KMS-11 (cell line): ENCODE data around the gene RFT1.

Experiments
- H2AFZ ChIP-seq: fragments of 200-600 bp; sonication (generic); 2 replicates; pipeline ENCODE4 v1.6.1; 2016; ENCODE audit warnings: antibody characterized with exemption, mixed run types, low read depth
- H3K27ac ChIP-seq: fragments of 200-600 bp; sonication (generic); 2 replicates; pipeline ENCODE4 v1.6.1; 2016; ENCODE audit warnings: mild to moderate bottlenecking, mixed run types
- H3K27me3 ChIP-seq: fragments of 200-600 bp; sonication (generic); 2 replicates; pipeline ENCODE4 v1.6.1; 2017; ENCODE audit warnings: mild to moderate bottlenecking, low read depth, mixed run types, moderate library complexity; ENCODE audit not compliant: insufficient read depth
- H3K36me3 ChIP-seq: fragments of 200-600 bp; sonication (generic); 2 replicates; pipeline ENCODE4 v1.6.1; 2017; ENCODE audit warnings: mild to moderate bottlenecking, mixed run types; ENCODE audit not compliant: insufficient read depth
- H3K4me1 ChIP-seq: fragments of 200-600 bp; sonication (generic); 2 replicates; pipeline ENCODE4 v1.6.1; 2016; ENCODE audit warnings: mild to moderate bottlenecking, low read depth, mixed run types; ENCODE audit not compliant: poor library complexity, severe bottlenecking
- H3K4me2 ChIP-seq: fragments of 200-600 bp; sonication (generic); 2 replicates; pipeline ENCODE4 v1.7.0; 2016; ENCODE audit warnings: mild to moderate bottlenecking, mixed run types
- H3K4me3 ChIP-seq: fragments of 200-600 bp; sonication (generic); IDR thresholded peaks from 2 replicates; pipeline ENCODE4 v1.6.1; 2017; ENCODE audit warnings: low read depth, low read length, mixed read lengths; ENCODE audit not compliant: insufficient read depth
- H3K79me2 ChIP-seq: fragments of 200-600 bp; sonication (generic); 2 replicates; pipeline ENCODE4 v1.6.1; 2016; ENCODE audit warnings: low read depth, mixed run types; ENCODE audit not compliant: insufficient read depth
- H3K9ac ChIP-seq: fragments of 200-600 bp; sonication (generic); 2 replicates; pipeline ENCODE4 v1.6.1; 2016; ENCODE audit warnings: mild to moderate bottlenecking, mixed run types
- H4K20me1 ChIP-seq: fragments of 200-600 bp; sonication (generic); 2 replicates; pipeline ENCODE4 v1.6.1; 2016; ENCODE audit warnings: mild to moderate bottlenecking, mixed run types; ENCODE audit not compliant: insufficient read depth
- TF ChIP-seq, protein P1 (sequence below): fragments of 200-600 bp; sonication (generic); conservative IDR thresholded peaks from 2 replicates; pipeline ENCODE4 v1.6.1; 2017; ENCODE audit warnings: low read depth, mild to moderate bottlenecking, antibody characterized with exemption, low read length, moderate library complexity, mixed read lengths

Gene RFT1

DNA sequence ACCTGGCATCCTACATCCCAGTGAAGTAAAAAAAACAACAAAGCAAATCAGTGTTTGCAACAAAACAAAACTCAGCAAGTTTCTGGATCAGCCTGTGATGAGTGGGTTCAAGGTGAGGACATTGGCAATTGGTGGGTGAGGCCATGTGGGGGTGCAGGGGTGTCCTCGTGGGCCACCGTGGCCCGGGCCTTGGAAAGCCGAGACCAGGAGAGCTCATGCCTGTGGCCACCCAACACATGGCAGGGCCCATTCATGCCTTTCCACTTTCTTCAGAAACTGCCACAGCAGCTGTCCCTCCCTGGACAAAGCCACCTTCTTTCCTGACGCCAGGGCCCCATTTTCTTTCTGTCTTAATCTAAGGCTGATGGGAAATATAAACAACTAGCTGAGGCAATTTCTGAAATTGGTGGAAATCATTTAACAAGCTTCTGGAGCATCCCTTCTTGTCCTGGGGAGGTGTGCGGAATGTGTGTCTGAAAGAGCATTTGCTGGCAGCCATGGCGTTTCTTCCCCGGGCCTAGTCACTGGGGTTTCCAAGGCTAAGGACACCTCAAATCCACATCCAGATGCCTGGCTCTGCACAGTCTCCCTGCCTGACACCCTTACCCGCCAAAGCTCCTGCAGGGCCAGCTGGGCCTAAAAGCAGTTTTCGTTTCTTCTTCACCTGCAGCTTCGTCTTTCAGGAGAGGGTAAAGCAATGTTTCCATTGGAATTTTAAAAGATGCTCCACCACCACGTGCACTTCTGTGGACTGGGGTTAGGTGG is 50.3 kb downstream of the RFT1 start:
- Histone ChIP-seq H3K27ac (no peak overlapping the region), H2AFZ (no peak overlapping the region), H3K9ac (no peak overlapping the region), H3K4me2 (no peak overlapping the region), H4K20me1 (no peaks in the 10 kb centered on the region), H3K4me1 (no peaks in the 10 kb centered on the region), H3K79me2 (no peaks in the 10 kb centered on the region), H3K27me3 (no peaks in the 10 kb centered on the region), H3K4me3 (no peak overlapping the region), H3K36me3 (no peaks in the 10 kb centered on the region)
- TF ChIP-seq, protein P1, sequence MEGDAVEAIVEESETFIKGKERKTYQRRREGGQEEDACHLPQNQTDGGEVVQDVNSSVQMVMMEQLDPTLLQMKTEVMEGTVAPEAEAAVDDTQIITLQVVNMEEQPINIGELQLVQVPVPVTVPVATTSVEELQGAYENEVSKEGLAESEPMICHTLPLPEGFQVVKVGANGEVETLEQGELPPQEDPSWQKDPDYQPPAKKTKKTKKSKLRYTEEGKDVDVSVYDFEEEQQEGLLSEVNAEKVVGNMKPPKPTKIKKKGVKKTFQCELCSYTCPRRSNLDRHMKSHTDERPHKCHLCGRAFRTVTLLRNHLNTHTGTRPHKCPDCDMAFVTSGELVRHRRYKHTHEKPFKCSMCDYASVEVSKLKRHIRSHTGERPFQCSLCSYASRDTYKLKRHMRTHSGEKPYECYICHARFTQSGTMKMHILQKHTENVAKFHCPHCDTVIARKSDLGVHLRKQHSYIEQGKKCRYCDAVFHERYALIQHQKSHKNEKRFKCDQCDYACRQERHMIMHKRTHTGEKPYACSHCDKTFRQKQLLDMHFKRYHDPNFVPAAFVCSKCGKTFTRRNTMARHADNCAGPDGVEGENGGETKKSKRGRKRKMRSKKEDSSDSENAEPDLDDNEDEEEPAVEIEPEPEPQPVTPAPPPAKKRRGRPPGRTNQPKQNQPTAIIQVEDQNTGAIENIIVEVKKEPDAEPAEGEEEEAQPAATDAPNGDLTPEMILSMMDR: no peak

DNA sequence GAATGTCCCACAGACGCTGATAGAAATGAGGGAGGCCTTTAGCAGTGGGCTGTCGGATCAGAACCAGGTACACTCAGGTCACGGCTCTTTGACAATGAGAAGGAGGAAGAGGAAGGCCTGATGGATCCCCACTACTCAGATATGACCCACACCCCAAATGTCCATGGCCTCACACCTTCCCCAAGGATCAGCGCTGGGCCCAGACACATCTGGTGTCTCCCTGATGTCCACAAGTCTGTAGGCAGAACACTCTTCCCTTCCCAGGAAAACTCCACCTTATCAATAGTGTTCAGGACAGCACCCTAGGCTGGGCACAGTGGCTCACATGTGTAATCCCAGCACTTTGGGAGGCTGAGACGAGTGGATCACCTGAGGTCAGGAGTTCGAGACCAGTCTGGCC is 51.1 kb downstream of the RFT1 start:
- H3K36me3 ChIP-seq: no peaks in the 10 kb centered on the region
- H3K79me2 ChIP-seq: no peaks in the 10 kb centered on the region
- no peak overlapping the region for H2AFZ ChIP-seq
- H4K20me1 ChIP-seq: no peaks in the 10 kb centered on the region
- H3K27me3 ChIP-seq: no peaks in the 10 kb centered on the region
- no peak overlapping the region for H3K4me2 ChIP-seq
- TF ChIP-seq, protein P1: no peak
- no peak overlapping the region for H3K4me3 ChIP-seq
- no peak overlapping the region for H3K27ac ChIP-seq
- no peaks in the 10 kb centered on the region for H3K4me1 ChIP-seq
- no peak overlapping the region for H3K9ac ChIP-seq

DNA sequence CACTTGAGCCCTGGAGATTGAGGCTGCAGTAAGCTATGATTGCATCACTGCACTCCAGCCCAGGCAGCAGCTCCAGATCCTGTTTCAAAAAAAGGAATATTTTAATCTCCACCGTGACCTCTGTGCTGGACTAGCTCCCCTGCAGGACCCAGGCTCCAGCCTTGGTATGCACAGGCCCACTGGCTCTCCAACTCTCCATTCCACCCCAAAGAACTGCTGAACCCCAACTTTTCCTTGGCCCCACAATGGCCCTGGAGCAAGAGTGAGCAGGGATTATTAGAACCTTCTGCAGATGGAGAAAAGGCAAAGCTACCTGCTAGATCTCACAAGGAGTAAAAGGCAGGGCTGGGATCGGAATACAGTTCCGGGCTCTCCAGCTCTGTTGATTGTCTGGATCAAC is 51.6 kb downstream of the RFT1 start:
- H3K9ac ChIP-seq: no peak overlapping the region
- TF ChIP-seq, protein P1: no peak
- H3K4me2 ChIP-seq: no peak overlapping the region
- H3K4me1 ChIP-seq: no peaks in the 10 kb centered on the region
- no peak overlapping the region for H2AFZ ChIP-seq
- no peaks in the 10 kb centered on the region for H3K36me3 ChIP-seq
- H3K4me3 ChIP-seq: no peak overlapping the region
- H4K20me1 ChIP-seq: no peaks in the 10 kb centered on the region
- no peak overlapping the region for H3K27ac ChIP-seq
- H3K27me3 ChIP-seq: no peaks in the 10 kb centered on the region
- no peaks in the 10 kb centered on the region for H3K79me2 ChIP-seq

DNA sequence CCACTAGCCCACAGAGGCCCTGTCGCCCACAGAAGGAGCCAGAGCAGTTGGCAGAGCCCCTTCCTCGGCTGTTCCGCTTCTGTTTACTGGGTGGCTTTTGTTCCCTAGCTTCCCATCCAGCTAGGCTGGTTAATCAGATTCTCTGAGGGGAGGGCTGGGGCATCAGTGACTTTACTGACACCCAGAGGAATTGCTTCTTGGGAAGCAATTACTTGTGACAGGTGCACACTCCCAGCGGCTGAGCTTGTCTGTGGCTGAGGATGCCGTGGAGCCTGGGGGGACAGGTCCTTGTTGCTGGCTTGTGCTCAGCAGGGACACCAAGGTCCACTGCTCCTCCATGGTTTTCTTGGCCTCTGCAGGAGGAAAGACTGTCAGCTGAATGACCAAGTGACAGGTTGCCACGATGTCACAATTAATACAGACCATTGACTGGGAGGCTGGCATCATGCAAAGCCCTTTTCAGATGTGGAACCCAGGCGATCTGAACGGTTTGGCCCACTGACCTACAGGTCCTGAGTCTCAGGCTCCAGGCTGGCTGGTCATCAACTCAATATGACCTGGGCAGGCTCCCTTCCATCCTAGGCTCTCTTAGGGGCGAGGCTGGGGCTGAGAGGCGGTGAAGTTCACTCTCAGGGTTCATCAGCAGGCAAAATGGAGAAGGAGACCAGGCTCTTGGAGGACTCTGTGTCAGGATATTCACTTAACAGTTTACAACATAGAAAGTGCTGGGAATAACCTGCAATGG is 52.6 kb downstream of the RFT1 start:
- H3K4me3 ChIP-seq: no peak overlapping the region
- no peak overlapping the region for H3K4me2 ChIP-seq
- H3K4me1 ChIP-seq: peaks cover 2% of the 10 kb centered on the region
- H3K36me3 ChIP-seq: no peaks in the 10 kb centered on the region
- no peaks in the 10 kb centered on the region for H3K27me3 ChIP-seq
- H3K9ac ChIP-seq: no peak overlapping the region
- TF ChIP-seq, protein P1: no peak
- no peaks in the 10 kb centered on the region for H4K20me1 ChIP-seq
- H3K79me2 ChIP-seq: no peaks in the 10 kb centered on the region
- H3K27ac ChIP-seq: no peak overlapping the region
- no peak overlapping the region for H2AFZ ChIP-seq
